ENCODE measurements around the gene TTC13. TPM values are rescaled to one million over a fixed set of nuclear protein-coding genes. Genes with fewer than 3 reads are reported as not detected.
"Not testable (repeated sequence)": the region's sequence is repeated elsewhere in the genome, so short reads cannot be mapped to it uniquely, and the experiment has no call there.

Gene TTC13
- polyA plus RNA-seq = 10 to 100 TPM in 1 of 4 donors, 1 to 10 TPM in 3; 4.6 to 24.0 (median 7.7) TPM
- long read RNA-seq, donor 1 = 0 reads
- long read RNA-seq, donor 2 = 0 reads
- long read RNA-seq, donor 3 = 0 reads
- long read RNA-seq, donor 4 = 0 reads
- long read RNA-seq, donor 5 = 0 reads
- long read RNA-seq, donor 6 = 0 reads
- long read RNA-seq, donor 7 = 0 reads
- long read RNA-seq, donor 8 = 0 reads
- long read RNA-seq, donor 9 = 0 reads
- long read RNA-seq, donor 10 = 0 reads

GRCh38 chr1:230978491-230979388 lies at the start of gene TTC13, which contains the start of gene ARV1:
Gene TTC13, minus strand, starts transcription at chr1:230978861. Its CDS starts 31 bp downstream, at chr1:230978830.
Gene ARV1, plus strand, starts transcription at chr1:230979094. Its CDS starts 12 bp downstream, at chr1:230979106.
- Histone ChIP-seq H3K27me3 (ENCODE audit: control insufficient read depth in 3 of 3, insufficient read depth in 3 of 3, low read length in 3 of 3) (no peaks in the 10 kb centered on the region), H3K9me3 (ENCODE audit: control insufficient read depth in 2 of 2, insufficient read depth in 1 of 2, low read depth in 1 of 2, low read length in 1 of 2) (no peaks in the 10 kb centered on the region), H3K4me3 (ENCODE audit: low read depth in 1 of 3, low read length in 3 of 3) (peak within 1 kb of the TSS; percentile 79 to 96 (median 87)), H3K4me1 (ENCODE audit: control insufficient read depth in 3 of 3, insufficient read depth in 2 of 3, low read depth in 1 of 3, low read length in 2 of 3) (peaks cover 0 to 6% (median 5%) of the 10 kb centered on the region in 3 donors), H3K36me3 (ENCODE audit: control insufficient read depth in 3 of 3, insufficient read depth in 2 of 3, low read depth in 1 of 3, low read length in 3 of 3) (peaks cover 0 to 16% (median 0%) of the 10 kb centered on the region in 3 donors), H3K27ac (ENCODE audit: low read depth in 1 of 3, low read length in 2 of 3) (peak within 1 kb of the TSS; percentile 50 to 89 (median 52))
- WGBS, 3 donors = 1% methylated on average over 48 to 79 of the region's 79 CpGs
- no peak for FAIRE-seq
- DNase-seq = peak; percentile 98 to 99

- DNase-seq (no peak), FAIRE-seq (no peak)
- Histone ChIP-seq H3K27ac (ENCODE audit: low read depth in 1 of 3, low read length in 2 of 3) (no peak overlapping the region), H3K9me3 (ENCODE audit: control insufficient read depth in 2 of 2, insufficient read depth in 1 of 2, low read depth in 1 of 2, low read length in 1 of 2) (no peaks in the 10 kb centered on the region), H3K36me3 (ENCODE audit: control insufficient read depth in 3 of 3, insufficient read depth in 2 of 3, low read depth in 1 of 3, low read length in 3 of 3) (peaks cover 0 to 2% (median 0%) of the 10 kb centered on the region in 3 donors), H3K4me1 (ENCODE audit: control insufficient read depth in 3 of 3, insufficient read depth in 2 of 3, low read depth in 1 of 3, low read length in 2 of 3) (no peaks in the 10 kb centered on the region), H3K27me3 (ENCODE audit: control insufficient read depth in 3 of 3, insufficient read depth in 3 of 3, low read length in 3 of 3) (no peaks in the 10 kb centered on the region), H3K4me3 (ENCODE audit: low read depth in 1 of 3, low read length in 3 of 3) (no peak overlapping the region)
- WGBS, 3 donors = 92 to 95% (median 94%) methylated on average over 10 of the region's 10 CpGs
Measured at GRCh38 chr1:231027971-231028370, 49.3 kb upstream of the TTC13 start.

GRCh38 chr1:231027136-231027925 lies 48.7 kb upstream of the TTC13 start:
- FAIRE-seq (no peak), DNase-seq (no peak)
- Histone ChIP-seq H3K4me3 (ENCODE audit: low read depth in 1 of 3, low read length in 3 of 3) (no peak overlapping the region), H3K27ac (ENCODE audit: low read depth in 1 of 3, low read length in 2 of 3) (no peak overlapping the region), H3K9me3 (ENCODE audit: control insufficient read depth in 2 of 2, insufficient read depth in 1 of 2, low read depth in 1 of 2, low read length in 1 of 2) (no peaks in the 10 kb centered on the region), H3K27me3 (ENCODE audit: control insufficient read depth in 3 of 3, insufficient read depth in 3 of 3, low read length in 3 of 3) (no peaks in the 10 kb centered on the region), H3K36me3 (ENCODE audit: control insufficient read depth in 3 of 3, insufficient read depth in 2 of 3, low read depth in 1 of 3, low read length in 3 of 3) (peaks cover 0 to 2% (median 0%) of the 10 kb centered on the region in 3 donors), H3K4me1 (ENCODE audit: control insufficient read depth in 3 of 3, insufficient read depth in 2 of 3, low read depth in 1 of 3, low read length in 2 of 3) (no peaks in the 10 kb centered on the region)
- 83 to 89% (median 86%) methylated on average over 23 of the region's 23 CpGs for WGBS, 3 donors

GRCh38 chr1:231026576-231026975 lies 47.9 kb upstream of the TTC13 start:
- no peak overlapping the region for H3K27ac ChIP-seq (ENCODE audit: low read depth in 1 of 3, low read length in 2 of 3)
- no peak overlapping the region for H3K4me3 ChIP-seq (ENCODE audit: low read depth in 1 of 3, low read length in 3 of 3)
- H3K9me3 ChIP-seq (ENCODE audit: control insufficient read depth in 2 of 2, insufficient read depth in 1 of 2, low read depth in 1 of 2, low read length in 1 of 2) = no peaks in the 10 kb centered on the region
- no peak for DNase-seq
- FAIRE-seq = no peak
- peaks cover 0 to 2% (median 0%) of the 10 kb centered on the region in 3 donors for H3K36me3 ChIP-seq (ENCODE audit: control insufficient read depth in 3 of 3, insufficient read depth in 2 of 3, low read depth in 1 of 3, low read length in 3 of 3)
- H3K27me3 ChIP-seq (ENCODE audit: control insufficient read depth in 3 of 3, insufficient read depth in 3 of 3, low read length in 3 of 3) = no peaks in the 10 kb centered on the region
- WGBS, 3 donors = 84 to 93% (median 86%) methylated on average over 6 of the region's 6 CpGs
- H3K4me1 ChIP-seq (ENCODE audit: control insufficient read depth in 3 of 3, insufficient read depth in 2 of 3, low read depth in 1 of 3, low read length in 2 of 3) = no peaks in the 10 kb centered on the region

- H3K4me1 ChIP-seq (ENCODE audit: control insufficient read depth in 3 of 3, insufficient read depth in 2 of 3, low read depth in 1 of 3, low read length in 2 of 3) = no peaks in the 10 kb centered on the region
- no peaks in the 10 kb centered on the region for H3K27me3 ChIP-seq (ENCODE audit: control insufficient read depth in 3 of 3, insufficient read depth in 3 of 3, low read length in 3 of 3)
- 89 to 93% (median 93%) methylated on average over 9 of the region's 9 CpGs for WGBS, 3 donors
- no peak for DNase-seq
- no peak overlapping the region for H3K27ac ChIP-seq (ENCODE audit: low read depth in 1 of 3, low read length in 2 of 3)
- no peak overlapping the region for H3K4me3 ChIP-seq (ENCODE audit: low read depth in 1 of 3, low read length in 3 of 3)
- H3K36me3 ChIP-seq (ENCODE audit: control insufficient read depth in 3 of 3, insufficient read depth in 2 of 3, low read depth in 1 of 3, low read length in 3 of 3) = peaks cover 0 to 2% (median 0%) of the 10 kb centered on the region in 3 donors
- H3K9me3 ChIP-seq (ENCODE audit: control insufficient read depth in 2 of 2, insufficient read depth in 1 of 2, low read depth in 1 of 2, low read length in 1 of 2) = no peaks in the 10 kb centered on the region
- no peak for FAIRE-seq
Measured at GRCh38 chr1:231023150-231023549, 44.5 kb upstream of the TTC13 start.

GRCh38 chr1:231022543-231022942 lies 43.9 kb upstream of the TTC13 start:
- H3K27me3 ChIP-seq (ENCODE audit: control insufficient read depth in 3 of 3, insufficient read depth in 3 of 3, low read length in 3 of 3); H3K36me3 ChIP-seq (ENCODE audit: control insufficient read depth in 3 of 3, insufficient read depth in 2 of 3, low read depth in 1 of 3, low read length in 3 of 3); H3K4me3 ChIP-seq (ENCODE audit: low read depth in 1 of 3, low read length in 3 of 3); DNase-seq; H3K9me3 ChIP-seq (ENCODE audit: control insufficient read depth in 2 of 2, insufficient read depth in 1 of 2, low read depth in 1 of 2, low read length in 1 of 2); FAIRE-seq; H3K4me1 ChIP-seq (ENCODE audit: control insufficient read depth in 3 of 3, insufficient read depth in 2 of 3, low read depth in 1 of 3, low read length in 2 of 3); H3K27ac ChIP-seq (ENCODE audit: low read depth in 1 of 3, low read length in 2 of 3): not testable (repeated sequence)
- 84 to 93% (median 84%) methylated on average over 7 of the region's 7 CpGs for WGBS, 3 donors

- H3K36me3 ChIP-seq (ENCODE audit: control insufficient read depth in 3 of 3, insufficient read depth in 2 of 3, low read depth in 1 of 3, low read length in 3 of 3) = no peaks in the 10 kb centered on the region
- H3K9me3 ChIP-seq (ENCODE audit: control insufficient read depth in 2 of 2, insufficient read depth in 1 of 2, low read depth in 1 of 2, low read length in 1 of 2) = no peaks in the 10 kb centered on the region
- no peak overlapping the region for H3K27ac ChIP-seq (ENCODE audit: low read depth in 1 of 3, low read length in 2 of 3)
- WGBS, 3 donors = 83 to 87% (median 86%) methylated on average over 12 of the region's 12 CpGs
- FAIRE-seq (no peak), DNase-seq (no peak)
- no peak overlapping the region for H3K4me3 ChIP-seq (ENCODE audit: low read depth in 1 of 3, low read length in 3 of 3)
- H3K27me3 ChIP-seq (ENCODE audit: control insufficient read depth in 3 of 3, insufficient read depth in 3 of 3, low read length in 3 of 3) = no peaks in the 10 kb centered on the region
- no peaks in the 10 kb centered on the region for H3K4me1 ChIP-seq (ENCODE audit: control insufficient read depth in 3 of 3, insufficient read depth in 2 of 3, low read depth in 1 of 3, low read length in 2 of 3)
Measured at GRCh38 chr1:231021540-231022031, 42.9 kb upstream of the TTC13 start.

GRCh38 chr1:231020816-231021215 lies 42.2 kb upstream of the TTC13 start:
- Histone ChIP-seq H3K4me1 (ENCODE audit: control insufficient read depth in 3 of 3, insufficient read depth in 2 of 3, low read depth in 1 of 3, low read length in 2 of 3) (no peaks in the 10 kb centered on the region), H3K27ac (ENCODE audit: low read depth in 1 of 3, low read length in 2 of 3) (peak overlapping the region in 1 of 3 donors; percentile 36), H3K4me3 (ENCODE audit: low read depth in 1 of 3, low read length in 3 of 3) (no peak overlapping the region), H3K9me3 (ENCODE audit: control insufficient read depth in 2 of 2, insufficient read depth in 1 of 2, low read depth in 1 of 2, low read length in 1 of 2) (no peaks in the 10 kb centered on the region), H3K27me3 (ENCODE audit: control insufficient read depth in 3 of 3, insufficient read depth in 3 of 3, low read length in 3 of 3) (no peaks in the 10 kb centered on the region), H3K36me3 (ENCODE audit: control insufficient read depth in 3 of 3, insufficient read depth in 2 of 3, low read depth in 1 of 3, low read length in 3 of 3) (no peaks in the 10 kb centered on the region)
- FAIRE-seq (no peak), DNase-seq (no peak)
- WGBS, 3 donors = 54 to 69% (median 68%) methylated on average over 7 of the region's 7 CpGs
